ENCODE results near the gene RFX5. TPM values are rescaled to one million over a fixed set of nuclear protein-coding genes. Genes with fewer than 3 reads are reported as not detected.
A peak's percentile ranks its signal among the peaks of the same experiment; 100 is the strongest.

The RFX5 gene
- total and polyA plus RNA-seq, 12 donors, result 22.6 to 82.5 (median 50.0) TPM

DNA sequence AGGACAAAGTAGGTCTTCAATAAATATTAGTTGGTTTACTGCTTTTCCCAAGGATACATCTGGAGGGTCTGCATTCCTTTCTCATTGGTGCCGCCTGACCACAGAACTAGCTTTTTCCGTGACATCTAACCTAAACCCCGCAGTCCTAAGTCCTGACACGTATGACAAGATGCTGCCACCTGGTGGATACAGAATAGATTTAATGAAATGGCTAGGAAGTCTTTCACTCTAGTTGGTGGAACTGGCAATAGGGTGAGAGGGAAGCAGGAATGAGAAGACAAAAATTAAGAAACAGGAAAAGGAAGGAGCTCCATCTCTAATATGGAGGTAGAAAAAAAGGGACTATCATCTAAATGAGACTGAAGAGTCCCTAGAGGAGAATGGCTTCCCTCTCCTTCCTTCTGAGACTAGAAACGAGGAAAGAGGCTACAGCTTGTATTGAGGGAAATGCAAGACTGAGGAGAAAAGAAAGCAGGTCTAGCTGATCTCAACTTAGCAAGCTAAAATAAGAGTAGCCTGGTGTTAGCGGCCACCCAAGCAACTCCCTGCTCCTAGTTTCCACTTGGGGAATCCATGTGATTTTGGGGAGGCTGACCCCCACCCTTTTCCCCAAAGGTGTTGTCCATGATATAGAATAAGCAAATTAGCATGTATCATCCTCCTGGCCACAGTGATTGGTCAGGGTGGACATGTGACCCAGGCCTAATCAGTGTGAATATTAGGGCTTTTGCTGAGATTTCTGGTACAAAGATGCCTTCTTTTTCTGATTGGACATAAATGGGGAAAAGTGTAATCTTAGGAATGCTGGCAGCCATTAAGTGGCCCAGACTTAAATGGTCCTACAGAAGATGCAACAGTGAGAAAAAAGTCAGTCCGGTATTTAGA is 5.9 kb downstream of the RFX5 start:
- Histone ChIP-seq H3K36me3 (replicated peaks in 1 of 2) (peaks cover 0 to 29% of the 10 kb centered on the region in 2 donors), H3K4me1 (replicated peaks in 1 of 2) (peaks cover 4 to 5% of the 10 kb centered on the region in 2 donors), H3K27ac (peak overlapping the region in 2 of 5 donors; percentile 42), H3K9me3 (replicated peaks in 1 of 3) (no peaks in the 10 kb centered on the region), H3K4me3 (no peak overlapping the region), H3K27me3 (no peaks in the 10 kb centered on the region)
- intact Hi-C loops (cut with DNase I), result loop anchor here (5.0 kb wide), 2 partner anchors 39 to 44 kb away; no protein-coding TSS in a partner anchor
- 29 to 35% (median 31%) methylated on average over 7 of the region's 7 CpGs for WGBS, 4 donors
- TF ChIP-seq POLR2A (IDR thresholded peaks at IDR 0.05), result no peak
- TF ChIP-seq CTCF (IDR thresholded peaks at IDR 0.05), result peak; percentile 62 to 88 (median 76)
- peak in 6 of 7 donors; percentile 38 to 64 (median 61) for DNase-seq

DNA sequence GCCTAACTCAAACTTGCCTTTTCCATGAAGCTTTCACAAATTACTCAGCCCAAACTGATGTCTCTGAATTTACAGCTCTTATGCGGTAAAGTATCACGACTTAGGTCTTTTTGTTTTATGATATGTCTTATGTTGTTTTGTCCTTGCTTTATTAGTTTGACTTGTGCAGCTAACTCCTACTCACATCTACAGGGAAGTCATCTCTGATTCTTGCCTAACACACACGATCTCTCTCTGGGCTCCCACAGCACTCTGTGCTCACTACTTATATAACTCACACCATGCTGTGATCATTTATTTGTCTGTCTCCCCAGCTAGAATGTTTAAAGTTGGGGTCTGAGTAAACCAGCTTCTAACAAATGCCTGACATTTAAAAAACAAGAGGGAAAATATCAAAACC is 10.5 kb downstream of the RFX5 start:
- 87 to 93% (median 90%) methylated on average over 3 of the region's 3 CpGs for WGBS, 4 donors
- intact Hi-C loops (cut with DNase I), result no loop called here
- H3K27ac ChIP-seq, result no peak overlapping the region

GRCh38 chr1:151334822-151335221 is 12.2 kb downstream of the RFX5 start:
- DNase-seq, result no peak
- 80 to 85% (median 82%) methylated on average over 5 of the region's 5 CpGs for WGBS, 4 donors

More for the DNA sequence above, 10.5 kb downstream of the RFX5 start:
- no peak overlapping the region for H3K4me3 ChIP-seq
- H3K27me3 ChIP-seq, result no peaks in the 10 kb centered on the region
- H3K4me1 ChIP-seq (replicated peaks in 1 of 2), result no peaks in the 10 kb centered on the region
- TF ChIP-seq CTCF (IDR thresholded peaks at IDR 0.05) (no peak), POLR2A (IDR thresholded peaks at IDR 0.05) (no peak)
- H3K36me3 ChIP-seq (replicated peaks in 1 of 2), result no peaks in the 10 kb centered on the region
- no peaks in the 10 kb centered on the region for H3K9me3 ChIP-seq (replicated peaks in 1 of 3)
- DNase-seq, result no peak

More at GRCh38 chr1:151334822-151335221, 12.2 kb downstream of the RFX5 start:
- Histone ChIP-seq H3K4me3 (no peak overlapping the region), H3K36me3 (replicated peaks in 1 of 2) (no peaks in the 10 kb centered on the region), H3K27ac (no peak overlapping the region), H3K4me1 (replicated peaks in 1 of 2) (no peaks in the 10 kb centered on the region), H3K27me3 (no peaks in the 10 kb centered on the region), H3K9me3 (replicated peaks in 1 of 3) (no peaks in the 10 kb centered on the region)
- intact Hi-C loops (cut with DNase I), result no loop called here
- TF ChIP-seq CTCF (IDR thresholded peaks at IDR 0.05) (no peak), POLR2A (IDR thresholded peaks at IDR 0.05) (no peak)

All from adrenal gland (tissue), 12 donors.